OCI-LY7 (cell line): ENCODE results near the gene CCDC187.

Source experiments
- CTCF ChIP-seq: fragments of 200-600 bp; sonication (generic); conservative IDR thresholded peaks from 2 replicates; pipeline ENCODE4 v1.5.1; 2014; ENCODE audit warnings: mild to moderate bottlenecking, antibody characterized with exemption, low read length, moderate library complexity, mixed read lengths
- EZH2phosphoT487 ChIP-seq: fragments of 200-600 bp; sonication (generic); IDR thresholded peaks from 2 replicates; pipeline ENCODE4 v1.6.1; 2018; ENCODE audit warnings: low read depth, borderline replicate concordance, mild to moderate bottlenecking, mixed run types, antibody characterized with exemption, low read length, moderate library complexity, mixed read lengths

- peak; percentile 98 for TF ChIP-seq CTCF
- TF ChIP-seq EZH2phosphoT487 = no peak
Observed at GRCh38 chr9:136339173-136339957, 35.5 kb upstream of the CCDC187 start.
